Panc1 (cell line): ENCODE data around the gene DDX31.

Source experiments
- POLR2AphosphoS5 ChIP-seq: IDR thresholded peaks from 2 replicates; pipeline ENCODE4 v1.6.1; 2012; ENCODE audit warnings: mild to moderate bottlenecking, low read depth, low read length, moderate library complexity
- SIN3A ChIP-seq: IDR thresholded peaks from 2 replicates; pipeline ENCODE4 v1.6.1; 2012; ENCODE audit warnings: low read depth, mild to moderate bottlenecking, low read length, moderate library complexity, borderline replicate concordance; ENCODE audit not compliant: insufficient read depth
- TF ChIP-seq, protein P1 (sequence below): fragments of 450-650 bp; IDR thresholded peaks from 2 replicates; pipeline ENCODE4 v1.5.1; 2017; ENCODE audit warnings: mild to moderate bottlenecking

DNA sequence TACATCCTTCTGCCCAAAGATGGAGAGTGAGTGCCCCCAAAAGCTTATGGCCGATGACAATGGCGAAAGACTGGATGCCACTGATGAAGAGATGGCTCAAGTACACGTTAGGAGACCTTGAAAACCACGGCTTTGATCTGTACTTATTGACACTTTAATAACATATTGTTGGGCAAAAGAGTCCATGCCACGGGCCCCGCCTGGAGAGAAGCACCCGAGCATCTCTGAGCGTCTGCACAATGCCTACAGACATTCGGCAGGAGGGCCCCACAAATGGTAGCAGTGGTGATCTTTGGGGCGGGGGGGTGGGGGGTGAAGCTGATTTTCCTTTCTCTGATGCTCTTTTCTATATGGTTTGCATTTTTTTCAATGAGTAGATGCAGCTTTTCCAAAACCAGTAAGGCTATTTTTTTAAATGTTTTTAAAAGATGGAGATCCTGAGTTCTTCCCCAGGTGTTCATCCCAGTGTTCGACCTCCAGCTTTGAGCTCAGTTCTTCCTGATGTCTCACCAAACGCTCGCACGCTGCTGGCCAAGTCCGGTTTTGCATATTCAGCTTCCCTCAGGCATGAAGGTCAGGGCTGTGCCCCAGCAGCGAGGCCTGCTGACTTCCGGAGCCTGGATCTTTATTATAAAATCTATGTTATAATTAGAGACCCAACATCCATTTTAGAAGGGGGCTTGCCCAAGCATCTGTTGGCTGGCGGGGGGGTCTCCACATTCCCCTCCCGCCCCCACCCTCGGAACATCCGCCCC is 121.6 kb downstream of the DDX31 start:
- TF ChIP-seq, protein P1, sequence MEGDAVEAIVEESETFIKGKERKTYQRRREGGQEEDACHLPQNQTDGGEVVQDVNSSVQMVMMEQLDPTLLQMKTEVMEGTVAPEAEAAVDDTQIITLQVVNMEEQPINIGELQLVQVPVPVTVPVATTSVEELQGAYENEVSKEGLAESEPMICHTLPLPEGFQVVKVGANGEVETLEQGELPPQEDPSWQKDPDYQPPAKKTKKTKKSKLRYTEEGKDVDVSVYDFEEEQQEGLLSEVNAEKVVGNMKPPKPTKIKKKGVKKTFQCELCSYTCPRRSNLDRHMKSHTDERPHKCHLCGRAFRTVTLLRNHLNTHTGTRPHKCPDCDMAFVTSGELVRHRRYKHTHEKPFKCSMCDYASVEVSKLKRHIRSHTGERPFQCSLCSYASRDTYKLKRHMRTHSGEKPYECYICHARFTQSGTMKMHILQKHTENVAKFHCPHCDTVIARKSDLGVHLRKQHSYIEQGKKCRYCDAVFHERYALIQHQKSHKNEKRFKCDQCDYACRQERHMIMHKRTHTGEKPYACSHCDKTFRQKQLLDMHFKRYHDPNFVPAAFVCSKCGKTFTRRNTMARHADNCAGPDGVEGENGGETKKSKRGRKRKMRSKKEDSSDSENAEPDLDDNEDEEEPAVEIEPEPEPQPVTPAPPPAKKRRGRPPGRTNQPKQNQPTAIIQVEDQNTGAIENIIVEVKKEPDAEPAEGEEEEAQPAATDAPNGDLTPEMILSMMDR, result no peak
- TF ChIP-seq POLR2AphosphoS5 (no peak), SIN3A (no peak)
